HG02885 (cell line): ENCODE results near the gene ARHGEF10L.
"Not testable (repeated sequence)": the region's sequence is repeated elsewhere in the genome, so short reads cannot be mapped to it uniquely, and the experiment has no call there.

Source experiments
- ATAC-seq: cut with Tn5 transposase; IDR thresholded peaks from one replicate; pipeline ENCODE4 v1.9.1; 2021; ENCODE audit warnings: mild to moderate bottlenecking; ENCODE audit not compliant: unreplicated experiment, poor library complexity

ARHGEF10L gene, protein sequence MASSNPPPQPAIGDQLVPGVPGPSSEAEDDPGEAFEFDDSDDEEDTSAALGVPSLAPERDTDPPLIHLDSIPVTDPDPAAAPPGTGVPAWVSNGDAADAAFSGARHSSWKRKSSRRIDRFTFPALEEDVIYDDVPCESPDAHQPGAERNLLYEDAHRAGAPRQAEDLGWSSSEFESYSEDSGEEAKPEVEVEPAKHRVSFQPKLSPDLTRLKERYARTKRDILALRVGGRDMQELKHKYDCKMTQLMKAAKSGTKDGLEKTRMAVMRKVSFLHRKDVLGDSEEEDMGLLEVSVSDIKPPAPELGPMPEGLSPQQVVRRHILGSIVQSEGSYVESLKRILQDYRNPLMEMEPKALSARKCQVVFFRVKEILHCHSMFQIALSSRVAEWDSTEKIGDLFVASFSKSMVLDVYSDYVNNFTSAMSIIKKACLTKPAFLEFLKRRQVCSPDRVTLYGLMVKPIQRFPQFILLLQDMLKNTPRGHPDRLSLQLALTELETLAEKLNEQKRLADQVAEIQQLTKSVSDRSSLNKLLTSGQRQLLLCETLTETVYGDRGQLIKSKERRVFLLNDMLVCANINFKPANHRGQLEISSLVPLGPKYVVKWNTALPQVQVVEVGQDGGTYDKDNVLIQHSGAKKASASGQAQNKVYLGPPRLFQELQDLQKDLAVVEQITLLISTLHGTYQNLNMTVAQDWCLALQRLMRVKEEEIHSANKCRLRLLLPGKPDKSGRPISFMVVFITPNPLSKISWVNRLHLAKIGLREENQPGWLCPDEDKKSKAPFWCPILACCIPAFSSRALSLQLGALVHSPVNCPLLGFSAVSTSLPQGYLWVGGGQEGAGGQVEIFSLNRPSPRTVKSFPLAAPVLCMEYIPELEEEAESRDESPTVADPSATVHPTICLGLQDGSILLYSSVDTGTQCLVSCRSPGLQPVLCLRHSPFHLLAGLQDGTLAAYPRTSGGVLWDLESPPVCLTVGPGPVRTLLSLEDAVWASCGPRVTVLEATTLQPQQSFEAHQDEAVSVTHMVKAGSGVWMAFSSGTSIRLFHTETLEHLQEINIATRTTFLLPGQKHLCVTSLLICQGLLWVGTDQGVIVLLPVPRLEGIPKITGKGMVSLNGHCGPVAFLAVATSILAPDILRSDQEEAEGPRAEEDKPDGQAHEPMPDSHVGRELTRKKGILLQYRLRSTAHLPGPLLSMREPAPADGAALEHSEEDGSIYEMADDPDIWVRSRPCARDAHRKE (N-terminal part only)

DNA sequence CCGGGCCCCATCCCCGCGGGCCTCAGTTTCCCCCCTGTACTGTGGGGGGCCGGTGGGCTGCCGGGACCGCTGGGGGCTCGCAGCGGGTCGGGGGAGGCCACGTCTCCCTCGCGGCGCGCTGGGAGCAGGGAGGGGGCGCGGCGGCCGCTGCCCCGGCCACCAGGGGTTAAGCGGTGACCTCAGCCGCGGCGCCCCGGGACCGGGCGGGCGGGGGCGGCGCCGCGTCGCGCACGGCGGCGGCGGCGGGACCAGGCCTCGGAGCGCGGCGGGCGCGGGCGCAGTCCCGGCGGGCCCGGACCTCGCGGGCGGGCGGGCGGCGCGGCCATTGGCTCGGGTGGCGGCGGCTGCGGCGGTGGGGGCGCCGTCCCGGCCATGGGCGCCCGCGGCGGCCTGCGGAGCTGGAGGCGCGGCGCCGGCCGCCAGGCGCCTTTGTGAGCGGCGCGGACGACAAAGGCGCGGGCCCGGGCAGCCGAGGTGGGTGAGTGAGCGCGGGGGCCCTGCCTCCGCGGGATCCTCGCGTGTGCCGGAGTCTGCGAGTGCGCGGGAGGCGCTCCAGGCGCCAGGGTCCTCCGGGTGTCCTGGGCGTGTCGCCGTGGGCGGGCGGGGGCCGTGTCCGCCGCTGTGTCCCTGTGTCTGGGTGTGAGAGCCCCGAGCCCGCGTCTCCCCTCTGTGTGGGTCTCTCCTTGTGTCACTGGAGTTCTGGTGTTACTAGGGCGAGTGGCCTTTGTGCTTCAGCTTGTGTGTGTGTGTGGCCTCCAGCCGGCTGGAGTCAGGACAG, at the start of gene ARHGEF10L:
TSS of gene ARHGEF10L (plus strand) at position 222 of the 778 bp plus-strand sequence. CDS start 40,898 bp downstream, outside the sequence.
- no peak for ATAC-seq

DNA sequence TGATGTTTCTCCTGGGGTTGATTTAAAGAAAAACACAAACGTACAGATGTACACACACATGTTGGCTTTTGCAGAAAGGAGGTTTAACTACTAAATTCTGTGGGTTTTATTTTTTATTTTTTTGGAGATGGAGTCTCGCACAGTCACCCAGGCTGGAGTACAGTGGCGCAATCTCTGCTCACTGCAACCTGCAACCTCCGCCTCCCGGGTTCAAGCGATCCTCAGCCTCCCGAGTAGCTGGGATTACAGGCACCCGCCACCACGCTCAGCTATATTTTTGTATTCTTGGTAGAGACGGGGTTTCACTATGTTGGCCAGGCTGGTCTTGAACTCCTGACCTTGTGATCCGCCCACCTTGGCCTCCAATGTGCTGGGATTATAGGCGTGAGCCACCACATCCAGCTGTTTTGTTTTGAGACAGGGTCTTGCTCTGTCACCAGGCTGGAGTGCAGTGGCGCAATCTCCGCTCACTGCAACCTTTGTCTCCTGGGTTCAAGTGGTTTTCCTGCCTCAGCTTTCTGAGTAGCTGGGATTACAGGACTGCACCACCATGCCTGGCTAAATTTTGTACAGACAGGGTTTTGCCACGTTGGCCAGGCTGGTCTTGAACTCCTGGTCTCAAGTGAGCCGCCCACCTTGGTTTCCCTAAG, 49.6 kb upstream of the ARHGEF10L start:
- not testable (repeated sequence) for ATAC-seq

DNA sequence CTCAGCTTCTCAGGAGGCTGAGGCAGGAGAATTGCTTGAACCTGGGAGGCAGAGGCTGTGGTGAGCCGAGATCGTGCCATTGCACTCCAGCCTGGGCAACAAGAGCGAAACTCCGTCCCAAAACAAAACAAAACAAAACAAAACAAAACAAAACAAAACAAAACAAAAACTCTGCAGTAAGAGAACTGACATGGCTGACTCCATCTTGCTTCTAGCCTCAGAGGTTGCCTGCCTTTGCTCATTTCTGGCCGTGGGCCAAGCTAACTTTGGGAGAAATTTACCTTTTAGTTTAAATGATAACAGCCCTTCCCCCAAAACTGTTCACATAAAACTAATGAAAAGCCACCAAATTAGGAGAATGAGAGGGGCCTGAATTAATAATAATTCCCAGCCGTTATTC, 48.8 kb upstream of the ARHGEF10L start:
- ATAC-seq, result not testable (repeated sequence)

DNA sequence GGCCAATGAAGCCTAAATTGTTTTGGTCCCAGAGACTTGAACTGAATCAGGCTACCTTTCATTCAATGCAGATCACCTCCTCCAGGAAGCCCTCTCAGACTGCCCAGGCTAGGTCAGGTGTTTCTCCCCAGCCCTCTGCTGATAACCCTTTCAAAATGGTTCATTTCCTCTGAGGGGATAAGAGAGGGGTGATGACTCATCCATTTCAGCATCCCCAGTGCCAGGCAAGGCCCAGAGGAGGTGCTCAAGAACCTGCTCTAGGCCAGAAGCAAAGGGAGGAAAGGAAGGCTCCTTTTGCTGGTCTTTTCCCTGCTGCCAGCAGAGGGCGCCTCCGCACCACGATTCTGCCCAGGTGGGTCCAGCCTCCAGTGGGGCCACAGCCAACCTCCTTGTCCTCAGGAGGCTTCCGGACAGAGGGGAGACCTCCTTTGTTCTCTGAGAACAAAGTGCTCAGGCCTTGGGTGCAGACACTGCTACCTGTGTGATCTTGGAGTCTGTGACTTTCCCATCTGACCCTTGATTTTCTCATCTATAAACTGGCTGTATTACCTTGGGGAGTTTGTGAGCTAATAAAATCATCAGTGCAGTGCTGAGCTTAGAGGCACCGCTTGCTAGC, 45.3 kb upstream of the ARHGEF10L start:
- ATAC-seq, result no peak

DNA sequence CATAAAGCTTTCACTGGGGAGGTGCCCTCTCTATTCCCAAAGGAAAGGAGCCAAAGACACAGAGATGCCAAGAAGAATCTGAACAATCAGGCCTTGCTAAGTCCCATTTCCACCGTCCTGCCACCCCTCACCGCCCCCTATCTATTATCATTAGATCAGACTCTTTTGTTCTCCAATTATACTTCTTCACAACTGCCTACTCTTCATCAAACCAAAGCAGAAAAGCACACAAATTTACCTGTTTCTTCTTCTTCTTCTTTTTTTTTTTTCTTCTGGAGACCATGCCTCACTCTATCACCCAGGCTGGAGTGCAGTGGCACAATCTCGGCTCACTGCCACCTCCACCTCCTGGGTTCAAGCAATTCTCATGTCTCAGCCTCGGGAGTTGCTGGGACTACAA, 43.1 kb upstream of the ARHGEF10L start:
- ATAC-seq, result no peak

DNA sequence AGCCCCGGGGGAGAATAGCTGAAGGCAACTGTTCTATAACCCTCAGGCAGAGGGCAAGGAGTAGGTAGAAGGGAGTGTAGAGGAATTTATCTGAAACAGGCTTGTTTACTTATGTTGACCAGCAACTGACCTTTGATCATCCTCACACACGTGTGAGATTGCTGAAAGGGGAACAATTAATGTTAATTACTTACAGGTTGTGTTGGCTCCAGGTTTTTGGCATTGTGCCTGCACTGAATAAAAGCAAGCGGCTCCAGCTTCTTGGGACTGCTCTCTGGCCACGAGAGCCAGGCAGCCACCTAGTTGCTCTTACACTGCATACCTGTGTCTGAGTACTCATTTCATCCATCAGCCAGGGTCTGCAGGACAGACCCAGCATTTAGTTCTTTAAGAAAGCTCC, 41.3 kb upstream of the ARHGEF10L start:
- no peak for ATAC-seq

DNA sequence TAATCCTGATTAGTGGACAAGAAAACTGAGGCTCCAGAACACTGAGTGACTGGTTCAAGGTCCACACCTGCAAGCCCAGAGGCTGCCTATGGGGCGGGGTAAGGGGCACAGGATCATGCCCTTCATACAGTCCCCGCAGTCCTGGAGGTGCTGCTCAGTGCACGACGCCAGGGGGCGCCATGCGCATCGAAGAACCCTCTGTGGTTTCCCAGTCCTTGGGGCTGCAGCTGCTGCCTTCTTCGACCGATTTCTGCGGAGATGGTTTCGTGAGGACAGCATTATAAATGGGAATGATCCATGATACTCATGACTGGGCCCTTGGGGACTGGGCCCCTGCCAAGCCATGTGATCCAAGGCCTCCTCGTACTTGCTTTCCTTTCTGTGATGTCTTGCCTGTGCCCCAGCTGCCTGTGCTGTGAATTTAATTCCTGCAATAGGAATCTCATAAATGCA, 37.1 kb upstream of the ARHGEF10L start:
- ATAC-seq, result no peak

DNA sequence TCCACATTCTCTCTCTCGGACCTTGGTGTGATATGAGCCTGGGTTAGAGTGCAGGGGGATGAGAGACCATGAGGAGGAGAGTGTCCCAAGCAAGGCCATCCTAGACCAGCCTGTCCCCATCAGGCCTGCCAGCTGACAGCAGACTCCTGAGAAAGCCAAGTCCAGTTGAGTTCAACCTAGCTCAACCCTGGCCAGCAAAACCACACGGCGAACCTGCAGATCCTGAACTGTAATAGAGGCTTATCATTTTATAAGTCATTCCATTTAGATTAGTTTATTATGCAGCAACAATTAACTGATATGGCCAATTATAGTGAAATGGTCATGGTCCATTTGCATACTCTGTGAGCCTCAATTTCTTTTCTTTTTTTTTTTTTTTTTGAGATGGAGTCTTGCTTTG, 36.4 kb upstream of the ARHGEF10L start:
- no peak for ATAC-seq

DNA sequence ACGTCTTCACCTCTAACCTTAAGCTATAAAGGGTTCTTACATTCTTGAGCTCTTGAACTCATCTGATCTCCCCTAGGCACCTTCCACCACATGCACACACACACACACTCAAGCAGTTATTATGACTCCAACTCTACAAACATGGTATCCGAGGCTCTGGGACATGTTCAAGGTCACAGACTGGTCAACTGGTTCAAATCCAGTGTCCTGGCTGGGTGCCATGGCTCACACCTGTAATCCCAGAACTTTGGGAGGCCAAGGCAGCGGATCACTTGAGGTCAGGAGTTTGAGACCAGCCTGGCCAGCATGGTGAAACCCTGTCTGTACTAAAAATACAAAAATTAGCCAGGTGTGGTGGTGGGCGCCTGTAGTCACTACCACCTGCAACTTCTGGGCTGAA, 32.3 kb upstream of the ARHGEF10L start:
- ATAC-seq, result not testable (repeated sequence)

DNA sequence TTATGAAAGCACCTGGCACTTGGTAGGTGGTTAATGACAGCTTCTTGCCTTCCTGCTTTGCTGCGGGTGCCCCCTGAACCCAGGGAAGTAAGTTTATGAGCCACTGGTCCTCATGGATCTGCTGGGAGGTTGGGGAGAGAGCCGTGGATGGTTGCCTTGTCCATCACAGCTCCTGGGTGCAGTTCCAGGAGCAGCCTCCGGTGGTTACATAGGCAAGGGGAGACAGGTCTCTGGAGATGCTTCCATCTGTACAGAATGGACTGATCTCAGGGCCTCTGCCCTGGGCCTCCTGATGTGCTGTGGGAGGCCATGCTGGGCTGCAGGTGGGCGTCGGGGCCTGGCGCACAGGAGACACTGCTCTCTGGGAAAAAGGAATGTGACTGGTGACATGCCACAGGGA, 31.6 kb upstream of the ARHGEF10L start:
- no peak for ATAC-seq

DNA sequence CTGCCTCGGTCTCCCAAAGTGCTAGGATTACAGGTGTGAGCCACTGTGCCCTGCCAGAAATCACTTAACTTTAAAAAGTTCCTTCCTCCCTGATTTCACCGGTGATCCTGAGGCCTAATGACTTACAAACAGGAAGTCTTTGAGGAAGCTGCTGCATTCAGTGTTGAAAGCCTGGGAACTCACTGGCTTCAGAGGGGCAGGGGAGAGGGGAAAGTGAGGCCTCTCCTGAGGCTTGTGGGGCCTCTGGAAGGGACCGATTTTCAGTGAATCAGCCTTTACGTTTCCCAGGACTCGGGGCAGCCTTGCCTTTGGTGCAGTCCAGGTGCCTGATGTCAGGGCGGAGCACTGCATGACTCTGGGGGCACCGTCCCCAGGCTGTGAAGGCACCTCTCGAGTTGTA, 30.1 kb upstream of the ARHGEF10L start:
- no peak for ATAC-seq

DNA sequence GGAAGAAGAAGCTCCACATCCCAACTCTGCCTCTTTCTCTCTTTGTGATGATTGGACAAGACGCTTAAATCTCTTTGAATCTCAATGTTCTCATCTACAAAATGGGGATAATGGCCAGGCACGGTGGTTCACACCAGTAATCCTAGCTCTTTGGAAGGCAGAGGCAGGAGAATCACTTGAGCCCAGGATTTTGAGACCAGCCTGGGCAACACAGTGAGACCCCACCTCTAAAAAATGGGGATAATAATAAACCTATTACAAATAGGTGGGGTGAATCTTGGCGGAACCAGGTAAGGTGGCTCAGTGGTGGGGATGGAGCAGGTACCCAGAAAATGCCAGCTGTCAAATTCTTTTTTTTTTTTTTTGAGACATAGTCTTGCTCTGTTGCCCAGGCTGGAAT, 29.4 kb upstream of the ARHGEF10L start:
- no peak for ATAC-seq

DNA sequence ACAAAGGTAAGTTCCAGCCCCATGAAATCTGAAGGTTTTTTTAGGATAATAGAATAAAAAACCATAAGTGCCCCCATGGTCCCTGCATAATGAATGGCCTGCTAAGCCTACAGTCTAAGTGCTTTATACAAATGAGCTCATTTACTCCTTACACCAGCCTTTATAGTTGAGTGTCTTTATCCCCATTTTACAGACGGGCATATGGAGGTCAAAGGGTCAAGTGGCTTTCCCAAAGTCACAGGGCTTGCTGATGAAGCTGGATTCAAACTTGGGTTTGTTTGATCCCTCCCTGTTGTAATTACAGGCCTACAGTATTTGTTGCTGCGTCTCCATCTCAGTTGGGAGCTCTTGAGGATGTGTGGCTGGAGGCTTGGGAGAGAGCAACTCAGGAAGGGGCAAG, 28.3 kb upstream of the ARHGEF10L start:
- no peak for ATAC-seq

DNA sequence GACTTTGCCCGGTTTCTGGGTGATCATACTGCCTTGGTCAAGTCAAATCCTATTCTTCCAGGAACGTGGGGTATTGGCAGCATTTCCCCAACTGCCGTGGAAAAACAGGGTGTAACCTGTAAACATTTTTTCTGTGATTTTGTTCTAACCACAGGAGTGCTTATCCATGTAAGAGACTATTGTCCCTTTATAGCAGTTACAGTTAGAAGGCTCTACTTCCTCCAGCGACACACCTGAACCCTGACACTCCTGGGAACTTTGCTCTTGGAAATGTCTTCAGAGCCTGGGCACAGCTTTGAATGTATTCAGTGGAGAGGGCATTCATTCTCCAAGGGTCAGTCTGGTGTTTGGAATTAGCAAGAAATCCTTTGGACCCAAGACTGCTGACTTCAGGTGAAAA, 26.4 kb upstream of the ARHGEF10L start:
- no peak for ATAC-seq

DNA sequence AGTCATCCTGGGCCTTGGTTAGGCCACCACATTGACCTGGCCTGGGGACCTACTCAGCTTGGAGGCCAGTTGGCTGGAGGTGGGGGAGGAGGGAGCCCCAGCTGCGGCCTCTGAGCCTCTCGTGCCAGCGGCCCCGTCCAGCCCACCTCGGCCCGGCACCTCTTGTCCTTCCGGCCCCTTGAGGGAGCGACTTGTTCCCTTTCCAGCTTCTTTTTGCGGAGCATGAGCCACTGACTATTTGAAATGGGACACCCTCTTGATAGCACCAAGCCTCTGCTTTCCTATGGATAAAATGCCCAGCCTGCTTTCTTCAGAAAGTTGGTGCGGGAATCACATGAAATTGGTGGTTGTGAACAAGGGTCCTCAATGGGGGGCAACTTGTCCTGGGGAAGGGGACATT, 24.7 kb upstream of the ARHGEF10L start:
- ATAC-seq, result no peak

DNA sequence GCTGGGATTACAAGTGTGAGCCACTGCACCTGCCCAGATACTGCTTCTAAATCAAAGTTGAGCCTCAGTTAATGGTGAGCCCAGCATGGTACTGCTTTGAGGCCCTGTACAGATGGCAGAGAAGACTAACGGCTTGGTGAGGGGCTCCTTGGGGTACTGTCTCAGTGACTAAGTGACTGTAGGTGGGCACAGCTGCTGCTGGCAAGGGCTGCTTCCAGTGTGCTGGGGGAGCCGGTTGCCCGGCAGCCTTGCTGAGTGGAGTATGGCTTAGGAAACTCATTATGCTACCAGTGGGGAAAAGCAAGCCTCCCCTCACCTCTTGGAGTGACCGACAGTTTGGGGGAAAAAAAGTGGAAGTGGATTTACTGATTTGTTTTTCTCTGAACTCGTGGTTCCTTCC, 23.6 kb upstream of the ARHGEF10L start:
- ATAC-seq, result no peak

DNA sequence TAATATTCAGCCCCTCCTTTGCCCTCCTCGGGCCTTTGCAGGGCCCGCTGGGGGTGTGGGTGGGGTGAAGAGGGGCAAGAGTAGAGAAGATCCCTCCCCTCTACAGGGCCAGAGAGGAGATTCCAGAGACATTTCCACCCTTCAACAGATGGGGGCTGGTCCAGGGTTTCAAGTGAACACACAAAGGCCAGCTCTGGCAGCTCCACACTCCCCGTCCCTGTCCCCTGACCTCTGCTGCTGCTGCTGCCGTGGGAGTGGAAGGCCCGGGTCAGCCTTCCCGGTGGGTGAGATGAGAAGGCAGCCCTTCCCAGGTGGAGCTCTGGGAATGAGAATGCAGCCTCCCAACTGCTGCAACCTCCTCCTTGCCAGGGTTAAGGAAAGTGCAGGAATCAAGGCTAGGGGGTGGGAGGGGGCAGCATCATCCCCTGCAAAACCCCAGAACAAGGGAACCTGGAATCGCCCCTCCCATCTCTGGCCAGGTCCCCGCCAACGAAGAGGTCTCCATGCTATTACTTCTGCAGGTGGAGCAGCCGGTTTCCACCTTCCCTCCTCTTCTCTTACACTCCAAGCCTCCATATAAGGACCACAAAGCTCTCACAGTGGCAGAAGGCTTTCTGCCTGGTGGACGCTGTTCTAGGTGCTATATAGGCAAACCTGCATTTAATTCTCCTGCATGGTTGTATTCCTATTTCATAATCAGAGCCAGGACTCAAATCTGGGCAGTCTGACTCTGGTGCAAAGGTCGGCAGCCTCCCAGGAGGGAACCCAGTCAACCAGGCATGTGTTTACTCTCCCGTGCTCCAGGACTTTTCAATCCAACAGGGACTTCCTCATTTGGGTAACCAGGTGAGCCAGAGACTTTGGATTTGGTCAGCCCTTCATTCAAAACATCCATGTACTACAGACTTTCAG, 22.9 kb upstream of the ARHGEF10L start:
- ATAC-seq, result no peak

DNA sequence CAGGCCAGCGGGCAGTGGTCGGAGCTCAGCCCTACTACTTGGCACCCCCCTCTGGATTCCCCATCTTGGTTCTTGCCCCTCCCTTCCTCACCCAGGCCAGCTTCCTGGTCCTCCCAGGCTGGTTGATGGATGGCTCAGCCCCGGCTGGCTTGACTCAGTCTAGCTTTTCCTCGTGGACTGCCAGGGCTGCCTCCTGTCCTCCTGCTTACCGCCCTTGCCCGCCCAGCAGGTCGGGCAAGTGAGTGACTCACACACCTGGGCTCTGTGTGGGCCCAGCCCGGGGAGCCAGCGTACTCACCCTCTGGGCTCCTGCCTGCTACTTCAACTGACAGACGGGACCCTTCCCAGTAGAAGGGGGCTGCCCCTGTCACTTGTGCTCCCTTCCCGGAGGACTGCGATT, 19.5 kb upstream of the ARHGEF10L start:
- ATAC-seq, result no peak
